AG04450 (cell line): ENCODE data around the gene LAMC1. TPM values are rescaled to one million over a fixed set of nuclear protein-coding genes. Genes with fewer than 3 reads are reported as not detected.

Experiments
- CTCF ChIA-PET: fragments of 300-600, 350-600 bp; formaldehyde crosslinking; extraction: SDS; loops from one replicate; lab custom pipeline; 2022; ENCODE audit warnings: antibody characterized with exemption, inconsistent platforms; lab: Charles Lee
- POLR2A ChIA-PET: fragments of 350-600 bp; formaldehyde crosslinking; extraction: SDS; loops from one replicate; lab custom pipeline; 2021; ENCODE audit warnings: antibody characterized with exemption, inconsistent platforms; lab: Yijun Ruan, JAX
- DNase-seq: peaks from one replicate; pipeline ENCODE4 v3.0.0-alpha.2; 2011; ENCODE audit warnings: low read depth, low spot score
- H3K27ac ChIP-seq: one replicate; pipeline ENCODE4 v1.5.1; 2012; ENCODE audit warnings: low read depth, low read length, control low read depth
- H3K27me3 ChIP-seq: one replicate; pipeline ENCODE4 v1.6.0; 2012; ENCODE audit warnings: low read length; ENCODE audit not compliant: control insufficient read depth, insufficient read depth
- H3K4me3 ChIP-seq: 2 replicates; pipeline ENCODE4 v1.5.1; 2011; ENCODE audit warnings: mild to moderate bottlenecking, low read depth, low read length, control low read depth
- H3K9me3 ChIP-seq: 2 replicates; pipeline ENCODE4 v1.5.1; 2012; ENCODE audit warnings: low read length; ENCODE audit not compliant: control insufficient read depth, insufficient read depth
- polyA plus RNA-seq: library from polyadenylated mRNA; depleted of rRNA; stranded (reverse); fragments of >200 nt; gene quantifications from 2 replicates; pipeline ENCODE4 v1.2.3, GENCODE V29; 2011
- TF ChIP-seq, protein P1 (sequence below): IDR thresholded peaks from 2 replicates; pipeline ENCODE4 v1.5.1; 2011; ENCODE audit warnings: low read depth, low read length, control low read depth, inconsistent platforms

LAMC1 gene
- polyA plus RNA-seq, 1 experiment = 348 TPM

DNA sequence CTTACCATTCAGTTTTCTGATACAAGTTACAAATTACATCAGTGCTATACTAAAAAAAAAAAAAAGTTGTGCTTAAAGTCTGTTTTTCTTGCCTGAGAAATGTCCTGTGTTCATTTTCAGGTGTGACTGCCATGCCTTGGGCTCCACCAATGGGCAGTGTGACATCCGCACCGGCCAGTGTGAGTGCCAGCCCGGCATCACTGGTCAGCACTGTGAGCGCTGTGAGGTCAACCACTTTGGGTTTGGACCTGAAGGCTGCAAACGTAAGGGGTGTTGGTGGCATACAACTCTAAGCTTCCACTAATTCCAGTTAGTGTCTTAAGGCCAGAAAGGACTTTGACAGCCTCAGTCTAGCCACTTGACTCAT, 102.8 kb downstream of the LAMC1 start:
- no peak overlapping the region for H3K4me3 ChIP-seq
- H3K9me3 ChIP-seq = no peaks in the 10 kb centered on the region
- CTCF ChIA-PET = interaction anchor here (1.0 to 2.3 kb wide), 2 partner anchors 106 to 163 kb away, joined by 4 to 14 read pairs; no protein-coding TSS in a partner anchor
- POLR2A ChIA-PET = interaction anchor here (0.7 to 0.8 kb wide), 2 partner anchors 20 to 161 kb away, joined by 3 read pairs; no protein-coding TSS in a partner anchor
- no peak for DNase-seq
- TF ChIP-seq, protein P1, sequence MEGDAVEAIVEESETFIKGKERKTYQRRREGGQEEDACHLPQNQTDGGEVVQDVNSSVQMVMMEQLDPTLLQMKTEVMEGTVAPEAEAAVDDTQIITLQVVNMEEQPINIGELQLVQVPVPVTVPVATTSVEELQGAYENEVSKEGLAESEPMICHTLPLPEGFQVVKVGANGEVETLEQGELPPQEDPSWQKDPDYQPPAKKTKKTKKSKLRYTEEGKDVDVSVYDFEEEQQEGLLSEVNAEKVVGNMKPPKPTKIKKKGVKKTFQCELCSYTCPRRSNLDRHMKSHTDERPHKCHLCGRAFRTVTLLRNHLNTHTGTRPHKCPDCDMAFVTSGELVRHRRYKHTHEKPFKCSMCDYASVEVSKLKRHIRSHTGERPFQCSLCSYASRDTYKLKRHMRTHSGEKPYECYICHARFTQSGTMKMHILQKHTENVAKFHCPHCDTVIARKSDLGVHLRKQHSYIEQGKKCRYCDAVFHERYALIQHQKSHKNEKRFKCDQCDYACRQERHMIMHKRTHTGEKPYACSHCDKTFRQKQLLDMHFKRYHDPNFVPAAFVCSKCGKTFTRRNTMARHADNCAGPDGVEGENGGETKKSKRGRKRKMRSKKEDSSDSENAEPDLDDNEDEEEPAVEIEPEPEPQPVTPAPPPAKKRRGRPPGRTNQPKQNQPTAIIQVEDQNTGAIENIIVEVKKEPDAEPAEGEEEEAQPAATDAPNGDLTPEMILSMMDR = no peak
- H3K27ac ChIP-seq = peak overlapping the region; percentile 59
- H3K27me3 ChIP-seq = no peaks in the 10 kb centered on the region

DNA sequence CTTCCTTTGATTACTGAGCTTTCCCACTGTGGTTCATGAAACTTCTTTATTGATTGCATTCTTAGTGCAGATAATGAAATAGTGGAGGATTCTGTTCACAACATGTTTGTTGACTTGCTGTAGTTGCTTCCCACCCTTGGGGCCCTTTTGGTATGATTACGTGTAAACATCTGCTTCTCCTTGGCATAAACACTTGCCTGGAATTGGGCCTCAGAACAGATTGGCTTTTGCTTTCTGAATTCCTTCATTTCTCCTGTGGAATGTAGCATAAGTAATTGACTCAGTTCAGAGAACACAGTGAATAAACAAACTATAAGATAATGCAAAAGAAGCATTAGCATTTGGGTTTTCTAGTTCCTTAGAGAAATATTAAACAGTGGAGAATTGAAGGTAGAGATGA, 103.3 kb downstream of the LAMC1 start:
- H3K4me3 ChIP-seq = no peak overlapping the region
- POLR2A ChIA-PET = interaction anchor here (0.7 to 0.8 kb wide), 3 partner anchors 21 to 161 kb away, joined by 3 read pairs; no protein-coding TSS in a partner anchor
- H3K9me3 ChIP-seq = no peaks in the 10 kb centered on the region
- H3K27ac ChIP-seq = no peak overlapping the region
- peak; percentile 78 for DNase-seq
- TF ChIP-seq, protein P1 = no peak
- CTCF ChIA-PET = interaction anchor here (1.0 to 2.3 kb wide), 3 partner anchors 106 to 164 kb away, joined by 3 to 14 read pairs (median 4); no protein-coding TSS in a partner anchor
- no peaks in the 10 kb centered on the region for H3K27me3 ChIP-seq

DNA sequence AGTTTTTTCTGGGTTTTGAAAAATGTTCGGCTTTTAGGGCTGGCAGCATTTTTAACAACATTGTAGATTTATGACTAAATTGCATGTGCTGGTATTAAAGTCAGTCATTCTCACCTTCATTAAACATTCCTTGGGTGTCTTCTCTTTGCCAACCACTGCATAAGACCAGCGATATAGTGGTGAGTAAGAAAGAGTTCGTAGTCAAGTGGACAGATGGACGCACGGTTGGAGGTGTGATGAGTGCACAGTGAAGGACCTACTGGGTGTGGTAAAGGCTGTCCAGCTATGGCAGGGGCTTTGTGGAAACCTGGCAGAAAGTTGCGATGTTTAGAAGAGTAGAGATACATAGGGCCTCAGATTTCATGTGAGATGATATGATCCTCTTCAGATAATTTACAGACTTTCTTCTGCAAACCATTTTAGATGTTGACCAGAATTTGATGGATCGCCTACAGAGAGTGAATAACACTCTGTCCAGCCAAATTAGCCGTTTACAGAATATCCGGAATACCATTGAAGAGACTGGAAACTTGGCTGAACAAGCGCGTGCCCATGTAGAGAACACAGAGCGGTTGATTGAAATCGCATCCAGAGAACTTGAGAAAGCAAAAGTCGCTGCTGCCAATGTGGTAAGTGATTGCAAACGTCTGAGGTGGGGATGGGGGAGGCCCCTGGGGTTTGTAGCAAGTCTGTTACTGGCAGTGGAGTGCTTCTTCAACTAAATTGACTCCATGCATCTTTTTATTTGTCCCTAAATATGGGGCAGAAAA, 106.9 kb downstream of the LAMC1 start:
- Histone ChIP-seq H3K4me3 (no peak overlapping the region), H3K27me3 (no peaks in the 10 kb centered on the region), H3K9me3 (no peaks in the 10 kb centered on the region), H3K27ac (no peak overlapping the region)
- DNase-seq = no peak
- ChIA-PET CTCF (no interaction called here), POLR2A (no interaction called here)
- TF ChIP-seq, protein P1 = no peak

DNA sequence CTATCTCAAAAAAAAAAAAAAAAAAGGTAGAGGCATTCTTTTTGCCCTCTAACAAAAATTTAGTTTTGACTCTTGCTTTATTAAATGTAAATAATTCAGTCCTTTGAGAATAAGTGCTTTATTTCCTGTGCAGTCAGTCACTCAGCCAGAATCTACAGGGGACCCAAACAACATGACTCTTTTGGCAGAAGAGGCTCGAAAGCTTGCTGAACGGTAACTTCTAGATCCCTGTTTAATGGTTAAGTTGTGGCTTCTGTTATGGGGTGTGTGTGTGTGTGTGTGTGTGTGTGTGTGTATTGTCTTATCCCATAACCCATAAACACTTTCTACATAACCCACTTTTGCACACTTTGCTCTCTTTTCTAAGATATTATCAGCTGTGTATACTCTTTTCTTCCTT, 107.9 kb downstream of the LAMC1 start:
- H3K4me3 ChIP-seq = no peak overlapping the region
- no peak for DNase-seq
- ChIA-PET CTCF (no interaction called here), POLR2A (interaction anchor here (0.7 kb wide), 1 partner anchor 18 kb away, joined by 14 read pairs; no protein-coding TSS in a partner anchor)
- no peak overlapping the region for H3K27ac ChIP-seq
- TF ChIP-seq, protein P1 = no peak
- no peaks in the 10 kb centered on the region for H3K27me3 ChIP-seq
- H3K9me3 ChIP-seq = no peaks in the 10 kb centered on the region

DNA sequence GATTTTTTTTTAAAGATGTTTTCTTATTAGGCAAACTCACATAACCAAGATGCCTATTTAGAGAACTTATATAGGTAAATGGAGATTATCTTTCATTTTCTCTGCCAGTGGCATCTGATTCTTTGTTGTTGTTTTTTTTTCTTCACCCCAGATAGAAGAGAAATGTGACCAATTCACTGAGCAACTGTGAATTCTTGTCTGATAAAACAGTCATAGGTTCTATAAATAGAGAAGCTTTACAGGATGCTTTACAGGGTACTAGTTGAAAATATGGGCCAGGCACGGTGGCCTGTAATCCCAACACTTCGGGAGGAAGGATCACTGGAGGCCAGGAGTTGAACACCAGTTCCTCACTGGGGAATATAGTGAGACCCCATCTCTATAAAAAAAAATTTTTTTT, 112.1 kb downstream of the LAMC1 start:
- POLR2A ChIA-PET = interaction anchor here (0.7 kb wide), 1 partner anchor 109 kb away, joined by 3 read pairs; no protein-coding TSS in a partner anchor
- Histone ChIP-seq H3K9me3 (no peaks in the 10 kb centered on the region), H3K4me3 (no peak overlapping the region), H3K27ac (no peak overlapping the region), H3K27me3 (no peaks in the 10 kb centered on the region)
- DNase-seq = no peak
- CTCF ChIA-PET = interaction anchor here (0.7 to 1.3 kb wide), 2 partner anchors 44 to 172 kb away, joined by 3 to 4 read pairs; no protein-coding TSS in a partner anchor
- TF ChIP-seq, protein P1 = no peak
